Keratinocyte (primary cell): ENCODE results near the gene CCNK. TPM values are rescaled to one million over a fixed set of nuclear protein-coding genes. Genes with fewer than 3 reads are reported as not detected.

Experiments used
- DNase-seq: peaks from one replicate; pipeline ENCODE4 v3.0.0-alpha.2; 2011; ENCODE audit warnings: low read depth, missing footprints, low spot score
- FAIRE-seq: peaks from 2 replicates; lab custom pipeline; 2011; peaks lifted over from hg19 to GRCh38; lab: Jason Lieb, UNC
- H2AFZ ChIP-seq: 2 replicates; pipeline ENCODE4 v1.6.0; 2012; ENCODE audit warnings: low read length, control low read depth, inconsistent platforms; ENCODE audit not compliant: control insufficient read depth
- H3K27ac ChIP-seq: 2 replicates; pipeline ENCODE4 v1.5.1; 2011; ENCODE audit warnings: low read length; ENCODE audit not compliant: control insufficient read depth, insufficient read depth
- H3K27me3 ChIP-seq: 3 replicates; pipeline ENCODE4 v1.6.0; 2011; ENCODE audit warnings: low read length; ENCODE audit not compliant: control insufficient read depth, insufficient read depth; ENCODE audit errors: extremely low read depth
- H3K36me3 ChIP-seq, 2 experiments: 2 replicates in 1 of 2; 3 replicates in 1 of 2; pipeline ENCODE4 v1.5.1; 2011; ENCODE audit warnings: low read length in 2 of 2, mild to moderate bottlenecking in 1 of 2; ENCODE audit not compliant: control insufficient read depth in 2 of 2, insufficient read depth in 2 of 2; ENCODE audit errors: extremely low read depth in 1 of 2
- H3K4me1 ChIP-seq: 3 replicates; pipeline ENCODE4 v1.5.1; 2011; ENCODE audit warnings: low read length; ENCODE audit not compliant: control insufficient read depth, insufficient read depth; ENCODE audit errors: extremely low read depth
- H3K4me2 ChIP-seq: 3 replicates; pipeline ENCODE4 v1.6.0; 2011; ENCODE audit warnings: low read depth, low read length; ENCODE audit not compliant: control insufficient read depth, insufficient read depth; ENCODE audit errors: extremely low read depth
- H3K4me3 ChIP-seq, 3 experiments: fragments of 200-600 bp in 1 of 3; sonication (generic) in 1 of 3; 2 replicates in 2 of 3; 3 replicates in 1 of 3; pipeline ENCODE4 v1.5.1; 2011 to 2016; ENCODE audit warnings: low read length in 3 of 3, mild to moderate bottlenecking in 3 of 3, control low read depth in 2 of 3, inconsistent platforms in 1 of 3, low read depth in 1 of 3, mixed read lengths in 1 of 3, mixed run types in 1 of 3, moderate library complexity in 1 of 3; ENCODE audit not compliant: control insufficient read depth in 2 of 3, insufficient read depth in 2 of 3; ENCODE audit errors: extremely low read depth in 1 of 3
- H3K79me2 ChIP-seq: 2 replicates; pipeline ENCODE4 v1.6.0; 2012; ENCODE audit warnings: low read length; ENCODE audit not compliant: control insufficient read depth, insufficient read depth
- H3K9ac ChIP-seq: 3 replicates; pipeline ENCODE4 v1.6.0; 2011; ENCODE audit warnings: low read length; ENCODE audit not compliant: control insufficient read depth, insufficient read depth; ENCODE audit errors: extremely low read depth
- H3K9me1 ChIP-seq: 3 replicates; pipeline ENCODE4 v1.6.0; 2011; ENCODE audit warnings: low read length; ENCODE audit not compliant: control insufficient read depth, insufficient read depth; ENCODE audit errors: extremely low read depth
- H3K9me3 ChIP-seq: 2 replicates; pipeline ENCODE4 v1.5.1; 2012; ENCODE audit warnings: low read depth, low read length; ENCODE audit not compliant: control insufficient read depth
- H4K20me1 ChIP-seq: 3 replicates; pipeline ENCODE4 v1.6.0; 2011; ENCODE audit warnings: low read length; ENCODE audit not compliant: control insufficient read depth, insufficient read depth; ENCODE audit errors: extremely low read depth
- EZH2 ChIP-seq: IDR thresholded peaks from one replicate; pipeline ENCODE4 v1.6.1; 2012; ENCODE audit warnings: inconsistent platforms, mild to moderate bottlenecking, low read length, moderate library complexity
- dilution Hi-C: fragments of 300-500 bp; cut with MboI; formaldehyde crosslinking; loops from one replicate; pipeline ENCODE4 v1.7.0; 2020; ENCODE audit warnings: low sequenced_read_pairs; ENCODE audit not compliant: extremely low pct_ligation_motif_present
- polyA plus RNA-seq, 5 experiments: library from polyadenylated mRNA; depleted of rRNA in 3 of 5; stranded (reverse) in 3 of 5; stranded (forward) in 1 of 5; unstranded in 1 of 5; fragments of >200 nt; gene quantifications; 1 replicate in 1 of 5; 2 replicates in 3 of 5; 3 replicates in 1 of 5; pipeline versions ENCODE4 v1.2.1 to v1.2.3, GENCODE V29; 2011 to 2012; ENCODE audit warnings: missing spikeins in 2 of 5, low read depth in 1 of 5, low replicate concordance in 1 of 5
- TF ChIP-seq, protein P1 (sequence below), 3 experiments: IDR thresholded peaks in 1 of 3; conservative IDR thresholded peaks in 1 of 3; optimal IDR thresholded peaks in 1 of 3; 2 replicates in 2 of 3; 3 replicates in 1 of 3; pipeline versions ENCODE3 to v1.5.1; 2011; ENCODE audit warnings: low read length in 3 of 3, mild to moderate bottlenecking in 3 of 3, moderate library complexity in 2 of 3, control low read depth in 1 of 3, inconsistent platforms in 1 of 3; ENCODE audit not compliant: insufficient read depth in 2 of 3; ENCODE audit errors: extremely low read depth in 1 of 3

CCNK gene
- polyA plus RNA-seq, 1 donor (not counting 4 experiments of a cell fraction or from before 2014, with no cell fraction given), result 12.8 TPM

DNA sequence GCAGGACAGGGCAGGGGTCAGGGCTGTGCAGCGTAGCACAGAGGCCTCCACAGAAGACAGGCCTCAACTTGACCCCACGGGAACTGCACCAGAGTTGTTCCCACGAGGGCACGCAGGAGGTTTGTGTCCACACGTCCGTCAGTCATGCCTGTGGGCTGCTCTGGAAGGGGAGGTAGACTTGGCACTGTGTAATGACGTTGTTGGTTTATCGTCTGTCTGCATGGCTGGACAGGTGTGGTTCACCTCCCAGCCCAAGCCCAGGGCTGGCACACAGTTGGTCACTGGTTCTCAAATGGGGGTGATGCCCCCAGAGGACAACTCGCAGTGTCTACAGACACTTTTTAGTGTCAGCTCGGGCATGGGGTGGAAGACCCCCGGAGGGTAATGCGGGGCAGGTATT, 45.8 kb downstream of the CCNK start:
- dilution Hi-C loops, result no loop called here
- no peak overlapping the region for H3K4me2 ChIP-seq
- H3K4me1 ChIP-seq, result peaks cover 4% of the 10 kb centered on the region

GRCh38 chr14:99527427-99528076, 46.3 kb downstream of the CCNK start:
- DNase-seq (no peak), FAIRE-seq (no peak)
- no peaks in the 10 kb centered on the region for H3K9me3 ChIP-seq
- no peak overlapping the region for H3K27ac ChIP-seq
- no peak overlapping the region for H3K4me2 ChIP-seq
- dilution Hi-C loops, result no loop called here
- H3K27me3 ChIP-seq, result no peaks in the 10 kb centered on the region
- no peak overlapping the region for H3K4me3 ChIP-seq
- H3K9me1 ChIP-seq, result no peaks in the 10 kb centered on the region
- peaks cover 3% of the 10 kb centered on the region for H4K20me1 ChIP-seq
- H3K79me2 ChIP-seq, result peaks cover 45% of the 10 kb centered on the region
- no peak overlapping the region for H2AFZ ChIP-seq
- peaks cover 2% of the 10 kb centered on the region for H3K4me1 ChIP-seq
- H3K9ac ChIP-seq, result no peak overlapping the region
- H3K36me3 ChIP-seq, result peaks cover 0 to 2% of the 10 kb centered on the region in 2 experiments
- TF ChIP-seq EZH2, result no peak
- TF ChIP-seq, protein P1, sequence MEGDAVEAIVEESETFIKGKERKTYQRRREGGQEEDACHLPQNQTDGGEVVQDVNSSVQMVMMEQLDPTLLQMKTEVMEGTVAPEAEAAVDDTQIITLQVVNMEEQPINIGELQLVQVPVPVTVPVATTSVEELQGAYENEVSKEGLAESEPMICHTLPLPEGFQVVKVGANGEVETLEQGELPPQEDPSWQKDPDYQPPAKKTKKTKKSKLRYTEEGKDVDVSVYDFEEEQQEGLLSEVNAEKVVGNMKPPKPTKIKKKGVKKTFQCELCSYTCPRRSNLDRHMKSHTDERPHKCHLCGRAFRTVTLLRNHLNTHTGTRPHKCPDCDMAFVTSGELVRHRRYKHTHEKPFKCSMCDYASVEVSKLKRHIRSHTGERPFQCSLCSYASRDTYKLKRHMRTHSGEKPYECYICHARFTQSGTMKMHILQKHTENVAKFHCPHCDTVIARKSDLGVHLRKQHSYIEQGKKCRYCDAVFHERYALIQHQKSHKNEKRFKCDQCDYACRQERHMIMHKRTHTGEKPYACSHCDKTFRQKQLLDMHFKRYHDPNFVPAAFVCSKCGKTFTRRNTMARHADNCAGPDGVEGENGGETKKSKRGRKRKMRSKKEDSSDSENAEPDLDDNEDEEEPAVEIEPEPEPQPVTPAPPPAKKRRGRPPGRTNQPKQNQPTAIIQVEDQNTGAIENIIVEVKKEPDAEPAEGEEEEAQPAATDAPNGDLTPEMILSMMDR (optimal IDR thresholded peaks at IDR 0.05 in 1 of 3, IDR thresholded peaks at IDR 0.05 in 1 of 3, conservative IDR thresholded peaks at IDR 0.05 in 1 of 3; ENCODE audit: extremely low read depth in 1 of 3, insufficient read depth in 2 of 3, low read length in 3 of 3), result no peak

More for the DNA sequence above, 45.8 kb downstream of the CCNK start:
- Histone ChIP-seq H3K4me3 (no peak overlapping the region), H3K9me3 (no peaks in the 10 kb centered on the region), H3K9ac (no peak overlapping the region), H2AFZ (no peak overlapping the region), H3K27me3 (no peaks in the 10 kb centered on the region), H3K9me1 (no peaks in the 10 kb centered on the region), H3K27ac (no peak overlapping the region), H3K79me2 (peaks cover 40% of the 10 kb centered on the region), H4K20me1 (peaks cover 6% of the 10 kb centered on the region), H3K36me3 (peaks cover 0 to 2% of the 10 kb centered on the region in 2 experiments)
- TF ChIP-seq EZH2, result no peak
- TF ChIP-seq, protein P1 (optimal IDR thresholded peaks at IDR 0.05 in 1 of 3, IDR thresholded peaks at IDR 0.05 in 1 of 3, conservative IDR thresholded peaks at IDR 0.05 in 1 of 3; ENCODE audit: extremely low read depth in 1 of 3, insufficient read depth in 2 of 3, low read length in 3 of 3), result no peak
- FAIRE-seq (no peak), DNase-seq (no peak)
